ENCODE measurements around the gene DPEP3.
"Not testable (repeated sequence)": the region's sequence is repeated elsewhere in the genome, so short reads cannot be mapped to it uniquely, and the experiment has no call there.

The DPEP3 gene

DNA sequence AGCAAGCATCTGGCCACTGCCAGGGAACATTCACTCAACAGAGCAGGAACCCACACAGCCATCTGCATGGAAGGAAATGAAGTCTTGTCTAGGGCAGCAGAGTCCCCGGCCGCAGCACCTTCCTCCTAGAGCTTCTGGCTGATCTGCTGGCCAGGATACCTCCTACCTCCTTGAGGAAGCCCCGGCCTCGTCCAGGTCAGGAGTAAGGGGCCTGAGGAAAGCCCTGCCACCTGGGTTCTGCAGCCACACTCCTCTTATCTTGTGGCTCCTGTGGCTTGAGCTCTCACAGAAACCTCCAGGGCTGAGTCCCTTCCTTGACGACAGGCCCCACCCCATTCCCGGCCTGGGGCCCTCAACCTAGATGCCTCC, 13.7 kb upstream of the DPEP3 start:
- DNase-seq (ENCODE audit: low read depth in 3 of 3, low spot score in 1 of 3) = not testable (repeated sequence)

DNA sequence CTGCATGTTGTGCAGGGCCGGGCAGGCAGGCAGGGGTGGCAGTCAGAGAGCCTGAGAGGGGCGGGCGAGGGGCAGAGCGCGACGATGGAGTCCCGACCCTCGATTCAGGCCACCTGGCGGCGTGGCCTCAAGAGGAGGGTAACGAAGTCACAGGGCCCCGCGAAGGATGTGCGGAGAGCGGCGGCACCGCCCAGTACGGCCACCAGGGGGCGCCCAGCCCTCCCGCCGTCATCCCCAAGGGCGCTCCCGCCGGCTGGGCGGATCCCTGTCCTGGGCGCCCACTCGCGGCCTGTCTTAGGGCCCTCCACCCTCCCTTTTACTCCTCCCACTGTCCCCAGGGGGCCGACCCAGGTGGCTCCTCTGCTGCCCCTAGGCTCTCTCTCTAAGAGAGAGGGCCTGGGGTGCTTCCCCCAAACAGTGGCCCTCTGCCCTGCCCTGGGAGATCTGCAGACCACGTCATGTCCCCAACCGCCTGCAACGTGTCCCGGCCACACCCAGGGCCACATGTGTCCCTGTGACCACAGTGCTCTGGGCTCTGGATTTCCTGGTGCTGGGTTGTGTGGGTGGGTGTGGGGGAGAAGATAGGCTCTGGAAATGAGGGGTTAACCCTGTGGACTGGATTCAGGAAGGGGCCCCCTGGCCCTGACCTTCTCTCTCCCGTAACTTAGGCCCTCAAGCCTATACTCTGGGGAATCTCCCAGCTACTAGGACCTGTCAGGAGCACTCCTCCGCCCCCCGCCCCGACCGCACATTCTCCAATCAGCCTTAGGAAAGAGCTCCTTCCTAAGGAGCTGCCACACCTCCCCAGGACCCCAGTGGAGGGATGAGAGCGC, 13.1 kb upstream of the DPEP3 start:
- DNase-seq (ENCODE audit: low read depth in 3 of 3, low spot score in 1 of 3) = peak; percentile 48 to 82 (median 69)

DNA sequence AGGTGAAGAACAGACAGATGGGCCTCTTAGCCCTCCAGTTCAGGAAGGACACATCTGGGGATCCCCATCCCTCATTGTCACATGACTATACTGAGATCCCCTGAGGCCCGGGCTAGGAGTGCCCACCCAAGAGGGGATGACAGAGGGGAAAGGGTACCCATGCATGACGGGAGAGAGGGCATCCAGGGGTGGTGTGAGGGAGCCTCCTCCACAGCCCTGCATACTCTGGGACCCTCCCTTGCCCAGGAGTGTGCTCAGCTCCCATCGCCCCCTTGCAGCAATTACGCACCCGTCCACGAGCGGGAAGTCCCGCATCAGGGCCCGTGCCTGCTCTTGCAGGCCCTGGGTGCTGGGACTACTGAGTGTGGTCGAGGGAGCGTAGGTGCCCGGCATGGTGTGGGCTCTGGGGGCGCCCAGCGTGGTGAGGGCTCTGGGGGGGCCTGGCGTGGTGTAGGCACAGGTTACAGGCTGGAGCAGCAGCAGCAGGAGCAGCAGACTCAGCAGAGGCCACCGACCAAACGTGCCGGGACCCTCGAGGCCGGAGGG, 12.4 kb upstream of the DPEP3 start:
- no peak for DNase-seq (ENCODE audit: low read depth in 3 of 3, low spot score in 1 of 3)

DNA sequence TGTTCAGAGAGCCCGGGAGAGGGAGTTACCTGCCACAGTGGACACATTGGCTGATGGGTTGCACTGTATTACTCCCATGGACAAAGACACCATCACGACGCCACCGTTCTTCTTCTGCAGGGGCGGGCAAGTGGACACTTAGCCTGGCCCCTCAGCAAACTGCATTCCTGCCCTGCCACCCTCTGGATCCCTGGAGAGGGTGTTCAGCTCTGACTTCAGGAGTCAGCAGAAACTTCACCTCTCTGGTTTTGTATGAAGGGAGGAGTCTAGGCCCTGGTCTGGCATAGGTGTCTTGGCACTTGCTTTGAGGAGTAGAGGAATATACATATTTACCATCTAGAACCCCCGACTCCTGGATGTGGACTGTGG, 9.7 kb upstream of the DPEP3 start:
- no peak for DNase-seq (ENCODE audit: low read depth in 3 of 3, low spot score in 1 of 3)

DNA sequence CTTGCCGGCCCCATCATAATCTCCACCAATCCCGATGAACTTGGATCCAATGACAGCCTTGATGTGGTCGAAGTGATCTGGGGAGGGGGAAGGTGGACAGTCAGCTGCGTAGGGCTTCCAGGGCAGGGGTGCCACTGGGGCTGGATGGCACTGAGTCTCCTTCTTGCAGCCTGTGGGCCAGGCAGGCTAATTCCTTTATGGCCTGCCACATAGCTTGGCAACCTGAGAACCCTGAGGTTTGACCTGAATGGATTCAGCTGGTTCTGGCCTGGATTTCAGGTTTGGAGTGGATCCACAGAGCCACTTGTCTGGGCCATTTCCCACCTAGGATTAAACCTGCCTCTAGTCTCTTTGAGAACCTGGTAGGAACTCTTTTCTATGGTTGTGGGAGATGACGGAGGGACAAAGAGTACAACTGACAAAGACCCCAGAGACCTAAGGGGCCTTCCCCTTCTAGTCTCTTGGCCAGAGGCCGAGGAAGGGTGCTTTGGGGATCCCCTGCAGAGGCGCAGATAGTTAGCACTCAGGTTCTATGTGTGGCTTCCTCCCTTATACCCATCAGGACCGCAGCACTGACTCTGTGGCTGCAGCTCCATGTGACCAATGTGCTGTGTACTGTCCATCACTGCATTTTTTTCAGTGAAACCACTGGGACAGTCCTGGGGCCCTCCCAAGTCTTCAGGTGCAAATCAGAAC, 9.2 kb upstream of the DPEP3 start:
- DNase-seq (ENCODE audit: low read depth in 3 of 3, low spot score in 1 of 3) = no peak

DNA sequence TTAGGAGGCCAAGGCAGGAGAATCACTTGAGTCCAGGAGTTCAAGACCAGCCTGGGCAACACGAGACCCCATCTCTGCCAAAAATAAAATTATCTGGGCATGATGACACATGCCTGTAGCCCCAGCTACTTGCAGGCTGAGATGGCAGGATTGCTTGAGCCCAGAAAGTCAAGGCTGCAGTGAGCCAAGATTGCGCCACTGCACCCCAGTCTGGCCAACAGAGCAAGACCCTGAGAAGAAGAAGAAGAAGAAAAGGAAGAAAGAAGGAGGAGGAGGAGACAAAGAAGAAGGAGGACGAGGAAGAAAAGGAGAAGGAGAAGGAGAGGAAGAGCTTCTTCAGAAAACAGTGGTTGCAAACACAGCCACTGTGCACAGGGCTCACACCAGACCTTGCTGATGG, 8.4 kb upstream of the DPEP3 start:
- DNase-seq (ENCODE audit: low read depth in 3 of 3, low spot score in 1 of 3) = no peak

DNA sequence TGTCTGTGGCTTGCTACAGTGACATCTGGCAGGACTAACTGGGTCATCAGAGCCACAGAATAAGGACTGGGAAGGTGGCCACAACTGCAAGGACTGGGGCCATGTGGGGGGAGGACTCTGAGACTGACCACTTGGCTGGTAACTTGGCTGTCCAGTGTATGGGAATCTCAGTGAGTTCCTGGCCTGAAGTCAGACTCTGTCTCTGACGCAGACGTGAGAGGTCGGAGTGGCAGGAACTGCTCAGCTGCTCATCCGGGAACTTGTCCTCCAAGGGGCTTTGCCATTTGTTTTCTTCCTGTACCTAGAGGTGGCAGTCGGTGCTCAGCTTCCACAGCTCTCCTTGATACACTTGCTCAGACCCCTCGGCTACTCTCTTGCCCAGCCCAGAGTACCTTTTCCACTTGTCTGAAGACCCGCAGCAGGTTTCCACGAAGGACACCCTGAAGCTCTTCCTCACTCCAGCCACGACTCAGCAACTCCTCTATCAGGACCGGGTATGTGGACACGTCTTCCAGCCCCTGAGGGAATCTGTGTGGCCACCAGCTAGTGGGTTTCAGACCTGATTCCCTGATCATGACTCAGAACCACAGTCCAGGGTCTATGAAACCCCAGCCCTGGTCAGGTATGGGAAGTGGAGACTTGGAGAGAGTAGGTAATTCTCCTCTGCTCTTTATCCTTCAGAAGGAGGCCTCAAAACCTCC, 7.3 kb upstream of the DPEP3 start:
- DNase-seq (ENCODE audit: low read depth in 3 of 3, low spot score in 1 of 3) = no peak

DNA sequence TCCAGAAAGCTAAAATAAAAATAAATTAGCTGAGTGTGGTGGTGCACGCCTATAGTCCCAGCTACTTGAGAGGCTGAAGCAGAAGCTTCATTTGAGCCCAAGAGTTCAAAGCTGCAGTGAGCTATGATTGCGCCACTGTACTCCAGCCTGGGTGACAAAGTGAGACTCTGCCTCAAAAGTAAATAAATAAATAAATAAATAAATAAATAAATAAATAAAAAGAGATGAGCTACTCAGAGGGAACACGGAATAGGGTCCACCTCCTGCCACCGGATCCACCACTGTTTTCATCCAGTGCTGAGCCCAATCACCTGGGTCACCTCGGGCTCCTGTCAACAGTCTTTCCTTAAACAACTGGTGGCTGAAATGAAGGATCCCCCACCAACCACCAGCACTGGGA, 6.7 kb upstream of the DPEP3 start:
- DNase-seq (ENCODE audit: low read depth in 3 of 3, low spot score in 1 of 3) = no peak

DNA sequence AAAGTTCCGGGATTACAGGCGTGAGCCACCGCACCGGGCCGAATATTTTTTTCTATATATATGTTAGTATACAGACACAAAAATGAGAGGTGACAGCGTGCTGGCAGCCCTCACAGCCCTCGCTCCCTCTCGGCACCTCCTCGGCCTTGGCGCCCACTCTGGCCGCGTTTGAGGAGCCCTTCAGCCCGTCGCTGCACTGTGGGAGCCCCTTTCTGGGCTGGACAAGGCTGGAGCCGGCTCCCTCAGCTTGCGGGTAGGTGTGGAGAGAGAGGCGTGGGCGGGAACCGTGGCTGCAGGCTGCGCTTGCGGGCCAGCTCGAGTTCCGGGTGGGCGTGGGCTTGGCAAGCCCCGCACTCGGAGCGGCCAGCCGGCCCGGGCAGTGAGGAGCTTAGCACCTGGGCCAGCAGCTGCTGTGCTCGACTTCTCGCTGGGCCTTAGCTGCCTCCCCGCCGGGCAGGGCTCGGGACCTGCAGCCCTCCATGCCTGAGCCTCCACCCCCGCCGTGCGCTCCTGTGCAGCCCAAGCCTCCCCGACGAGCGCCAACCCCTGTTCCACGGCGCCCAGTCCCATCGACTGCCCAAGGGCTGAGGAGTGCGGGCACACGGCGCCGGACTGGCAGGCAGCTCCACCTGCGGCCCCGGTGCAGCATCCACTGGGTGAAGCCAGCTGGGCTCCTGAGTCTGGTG, 1.9 kb upstream of the DPEP3 start:
- DNase-seq (ENCODE audit: low read depth in 3 of 3, low spot score in 1 of 3) = no peak

DNA sequence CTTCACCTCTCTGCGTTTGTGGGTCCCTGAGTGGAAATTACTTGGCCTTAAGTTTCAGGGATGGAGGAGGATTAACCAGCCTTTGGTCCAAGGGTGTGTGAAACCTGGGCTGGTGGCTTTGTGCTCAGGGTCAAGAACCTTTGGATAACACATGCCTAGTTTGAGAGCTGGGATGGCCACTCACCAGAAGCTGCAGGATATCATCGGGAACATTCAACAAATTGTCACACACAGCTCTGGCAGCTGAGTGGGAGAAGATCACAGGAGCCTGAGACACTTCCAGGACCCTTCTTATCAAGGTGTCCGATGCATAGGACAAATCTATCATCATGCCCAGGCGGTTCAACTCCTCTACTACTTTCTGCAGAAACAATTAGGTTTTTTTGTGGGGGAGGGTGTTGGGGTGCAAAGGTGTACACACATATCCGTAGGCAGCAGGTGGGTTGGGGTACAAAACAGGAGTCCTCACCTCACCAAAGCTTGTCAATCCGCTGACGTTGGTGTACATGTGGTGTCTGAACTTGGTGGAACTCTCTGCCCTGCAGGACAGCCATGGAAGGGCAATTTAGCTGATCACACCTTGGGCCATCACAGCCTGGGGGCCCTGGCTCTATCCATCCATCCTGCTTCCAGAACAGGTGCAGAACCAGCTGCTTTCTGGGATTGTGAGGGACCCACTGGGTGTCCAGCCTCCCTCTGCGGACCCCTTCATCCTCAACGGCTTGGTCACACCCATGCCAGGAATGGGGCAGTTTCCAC, 2.7 kb downstream of the DPEP3 start:
- DNase-seq (ENCODE audit: low read depth in 3 of 3, low spot score in 1 of 3) = no peak

DNA sequence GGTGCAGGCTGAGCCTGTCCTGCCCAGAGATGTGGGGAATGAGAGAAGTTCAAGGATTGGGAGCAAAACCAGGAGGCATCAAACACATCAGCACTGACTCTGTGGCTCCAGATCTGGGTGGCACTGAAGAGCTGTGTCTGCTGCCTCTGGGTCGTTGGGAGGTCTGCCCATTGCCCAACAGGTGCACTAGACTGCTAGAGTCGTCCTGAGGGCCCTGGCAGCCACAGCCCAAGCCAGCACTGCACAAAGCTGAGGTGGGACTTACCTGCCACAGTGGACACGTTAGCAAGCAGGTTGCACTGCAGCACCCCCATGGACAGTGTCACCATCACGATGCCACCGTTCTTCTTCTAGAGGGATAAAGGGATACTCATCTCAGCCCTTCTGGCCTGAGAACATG, 3.3 kb downstream of the DPEP3 start:
- no peak for DNase-seq (ENCODE audit: low read depth in 3 of 3, low spot score in 1 of 3)

DNA sequence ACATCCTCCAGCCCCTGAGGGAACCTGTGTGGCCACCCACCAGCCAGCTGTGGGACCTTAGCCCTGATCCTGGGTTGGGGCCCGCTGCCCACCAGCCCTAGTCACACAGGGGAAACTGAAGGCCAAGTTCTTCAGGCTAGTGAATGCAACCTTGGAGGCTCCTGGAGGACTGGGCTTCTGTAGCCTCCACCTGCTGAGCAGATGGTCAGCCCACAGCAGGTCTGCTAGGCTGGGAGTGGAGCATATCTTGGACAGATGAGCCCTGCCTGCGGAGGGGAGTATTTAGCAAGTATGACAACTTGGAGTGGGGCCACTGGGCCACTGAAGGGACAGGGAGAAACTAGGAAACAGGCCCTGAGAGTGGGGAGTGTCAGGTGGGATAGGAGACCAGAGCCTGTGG, 4.1 kb downstream of the DPEP3 start:
- DNase-seq (ENCODE audit: low read depth in 3 of 3, low spot score in 1 of 3) = no peak

DNA sequence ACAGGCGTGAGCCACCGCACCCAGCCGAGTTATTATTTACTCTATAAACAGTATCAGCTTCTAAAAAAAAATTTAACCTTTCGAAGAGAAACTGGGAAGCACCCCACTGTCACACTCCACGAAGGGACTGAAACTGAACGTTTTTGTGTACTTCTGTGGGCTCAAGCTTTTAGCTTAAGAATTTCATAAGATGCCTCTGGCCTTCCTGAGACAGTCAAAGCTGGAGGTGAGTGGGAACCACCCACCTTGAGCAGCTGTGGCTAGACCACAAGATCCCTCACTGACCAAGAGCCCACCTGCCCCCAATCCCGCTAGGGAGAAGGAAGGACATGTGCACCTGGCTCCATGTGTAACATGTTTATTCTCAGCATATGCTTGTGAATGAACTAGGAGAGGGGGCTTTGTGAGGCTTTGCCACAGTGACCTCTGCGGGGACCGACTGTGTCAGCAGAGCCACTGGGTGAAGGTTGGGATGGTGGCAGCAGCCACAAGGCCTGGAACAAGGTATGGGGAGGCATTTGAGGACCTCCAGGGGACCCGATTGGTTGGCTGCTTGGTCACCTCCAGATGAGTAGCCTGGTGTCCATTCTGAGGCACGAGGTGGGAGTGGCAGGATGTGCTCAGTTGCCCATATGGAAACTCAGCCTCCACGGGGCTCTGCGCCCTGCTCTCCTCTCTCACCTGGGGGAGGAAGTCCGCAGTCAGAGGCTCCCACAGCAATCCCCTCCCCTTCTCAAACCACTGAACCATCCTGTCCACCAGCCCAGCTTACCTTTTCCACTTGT, 4.8 kb downstream of the DPEP3 start:
- no peak for DNase-seq (ENCODE audit: low read depth in 3 of 3, low spot score in 1 of 3)

DNA sequence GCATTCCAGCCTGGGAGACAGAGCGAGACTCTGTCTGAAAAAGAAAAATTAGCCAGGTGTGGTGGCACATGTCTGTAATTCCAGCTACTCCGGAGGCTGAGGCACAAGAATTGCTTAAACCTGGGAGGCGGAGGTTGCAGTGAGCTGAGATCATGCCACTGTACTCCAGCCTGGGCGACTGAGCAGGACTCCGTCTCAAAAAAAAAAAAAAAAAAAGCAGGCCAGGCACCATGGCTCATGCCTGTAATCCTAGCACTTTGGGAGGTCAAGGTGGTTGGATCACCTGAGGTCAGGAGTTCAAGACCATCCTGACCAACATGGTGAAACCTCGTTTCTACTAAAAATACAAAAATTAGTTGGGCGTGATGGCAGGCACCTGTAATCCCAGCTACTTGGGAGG, 8.0 kb downstream of the DPEP3 start:
- not testable (repeated sequence) for DNase-seq (ENCODE audit: low read depth in 3 of 3, low spot score in 1 of 3)

DNA sequence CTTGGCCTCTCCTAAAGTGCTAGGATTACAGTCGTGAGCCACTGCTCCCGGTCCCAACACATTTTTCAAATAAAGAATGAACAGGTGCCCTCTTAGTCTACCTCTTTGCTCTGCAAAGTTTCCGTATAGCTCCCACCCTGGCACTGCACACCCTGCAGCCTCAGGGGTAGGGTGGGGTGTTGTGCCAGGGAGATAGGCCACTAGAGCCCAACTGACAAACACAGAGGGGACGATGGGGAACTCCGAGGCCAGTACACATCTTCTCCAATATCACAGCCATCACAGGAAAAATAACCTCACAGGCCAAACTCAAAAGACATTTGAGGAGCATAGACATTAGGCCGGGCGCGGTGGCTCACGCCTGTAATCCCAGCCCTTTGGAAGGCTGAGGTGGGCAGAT, 9.2 kb downstream of the DPEP3 start:
- no peak for DNase-seq (ENCODE audit: low read depth in 3 of 3, low spot score in 1 of 3)

DNA sequence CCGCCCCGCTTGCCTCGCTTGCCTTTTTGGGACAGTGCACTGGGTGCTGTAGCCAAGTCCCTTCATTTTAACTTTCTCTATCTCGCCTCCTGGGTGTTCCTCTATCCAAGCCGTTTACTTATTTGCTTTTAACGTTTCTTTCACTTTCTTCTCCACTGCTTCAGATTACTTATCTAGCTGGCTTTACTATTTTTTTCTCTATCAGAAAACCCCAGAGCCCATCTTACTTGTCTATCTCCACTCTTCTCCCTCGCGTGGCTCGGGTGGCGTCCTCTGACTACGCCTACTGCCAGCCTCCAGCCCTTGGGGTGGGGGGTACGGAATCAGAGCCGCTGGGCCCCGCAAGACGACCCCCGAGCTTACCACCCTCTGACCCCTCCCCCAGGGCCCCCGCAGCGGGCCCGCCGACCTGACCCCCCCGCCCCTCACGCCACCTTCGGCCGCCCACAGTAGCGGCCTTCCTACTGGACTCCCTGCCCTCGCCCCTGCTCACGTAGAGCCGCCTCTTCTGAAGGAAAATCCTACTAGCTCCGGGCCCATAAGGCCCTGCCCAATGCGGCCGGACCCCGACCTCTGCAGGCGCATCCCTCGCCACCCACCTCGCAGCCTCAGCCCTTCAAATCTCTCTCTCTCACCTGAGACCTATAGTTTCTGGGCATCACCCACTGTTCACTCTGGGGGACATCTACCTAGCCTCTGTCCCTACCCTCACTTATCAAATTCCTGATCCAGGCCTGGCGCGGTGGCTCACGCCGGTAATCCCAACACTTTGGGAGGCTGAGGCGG, 10.9 kb downstream of the DPEP3 start:
- no peak for DNase-seq (ENCODE audit: low read depth in 3 of 3, low spot score in 1 of 3)

DNA sequence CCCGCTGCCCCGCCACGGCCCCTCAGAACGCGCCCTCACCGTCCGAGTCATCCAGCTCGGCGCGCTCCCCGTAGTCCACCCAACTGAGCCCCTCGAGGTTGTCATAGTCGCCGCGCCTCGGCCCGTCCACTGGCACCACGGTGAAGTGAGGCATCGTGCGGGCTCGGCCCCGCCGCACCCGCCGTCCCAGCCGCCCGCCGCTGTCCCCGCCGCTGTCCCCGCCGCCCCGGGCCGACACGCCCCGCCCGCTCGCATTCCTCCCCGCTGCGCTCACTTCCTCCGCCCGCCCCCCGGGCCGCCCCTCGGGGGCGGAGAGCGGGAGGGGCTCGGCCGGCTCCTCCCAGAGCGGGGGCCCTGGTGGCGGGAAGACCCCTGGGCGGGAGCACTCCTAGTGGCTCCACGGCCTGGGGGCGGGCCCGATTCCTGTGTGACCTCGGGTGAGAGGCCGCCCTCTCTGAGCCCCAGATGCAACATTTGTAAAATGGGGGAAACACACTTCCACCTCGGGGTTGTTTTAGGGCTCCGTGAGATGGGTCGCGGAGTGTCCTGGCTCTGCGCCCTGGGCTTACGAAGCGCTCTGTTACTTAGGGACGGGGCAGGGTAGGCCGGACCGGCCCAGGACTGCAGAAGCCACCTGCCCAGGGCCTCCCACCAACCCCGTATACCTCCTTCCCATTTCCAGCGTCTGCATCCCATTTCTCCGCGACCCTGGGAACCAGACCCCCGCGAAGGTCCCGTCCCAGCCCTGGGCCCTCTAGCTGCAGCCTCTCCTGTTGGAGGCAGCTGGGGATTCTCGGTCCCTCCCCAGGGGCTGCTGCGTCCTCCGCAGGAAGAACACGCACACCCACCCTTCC, 11.7 kb downstream of the DPEP3 start, which contains the start of gene SLC12A4:
SLC12A4 (minus strand) TSS at position 238 of the 854 bp plus-strand sequence; CDS start at position 154, 84 bp downstream.
- DNase-seq (ENCODE audit: low read depth in 3 of 3, low spot score in 1 of 3) = peak; percentile 57 to 82 (median 68)

DNA sequence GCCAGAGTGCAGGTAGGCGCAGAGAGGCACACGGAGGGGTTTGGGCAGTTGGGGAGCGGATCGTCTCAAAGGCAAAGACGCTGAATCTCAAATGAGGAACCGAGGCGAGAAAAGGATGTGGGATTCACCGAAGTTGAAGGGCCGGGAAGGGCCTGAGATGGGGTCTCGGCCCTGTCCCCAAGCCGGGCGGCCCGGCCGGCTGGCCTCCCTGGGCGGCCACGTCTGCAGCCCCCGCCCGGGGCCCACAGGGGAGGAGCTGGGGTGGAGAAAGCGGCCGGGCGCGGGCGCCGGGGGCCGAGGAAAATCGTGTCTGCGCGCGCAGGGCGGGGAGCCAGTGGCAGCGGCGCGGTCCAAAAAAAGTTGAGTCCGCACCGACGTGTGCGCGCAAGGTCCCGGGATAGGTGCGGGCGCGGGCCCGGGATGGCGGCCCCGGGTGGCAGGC, 12.3 kb downstream of the DPEP3 start:
- peak in 1 of 3 donors; percentile 27 for DNase-seq (ENCODE audit: low read depth in 3 of 3, low spot score in 1 of 3)
